Nephron progenitor cell (in vitro differentiated cells): ENCODE data around the gene RRP1B.

ENCODE experiments used
- DNase-seq: peaks from one replicate; pipeline ENCODE4 v3.0.0; 2021
- H3K27ac Mint-ChIP-seq: 2 replicates; pipeline ENCODE4 v1.8.0; 2021; ENCODE audit warnings: mild to moderate bottlenecking, moderate library complexity, mixed read lengths
- H3K27me3 Mint-ChIP-seq: 2 replicates; pipeline ENCODE4 v1.8.0; 2021; ENCODE audit warnings: mild to moderate bottlenecking, low read depth, mixed read lengths; ENCODE audit not compliant: poor library complexity
- H3K36me3 Mint-ChIP-seq: 2 replicates; pipeline ENCODE4 v1.8.0; 2021; ENCODE audit warnings: low read depth, mixed read lengths
- H3K4me1 Mint-ChIP-seq: 2 replicates; pipeline ENCODE4 v1.8.0; 2021; ENCODE audit warnings: mixed read lengths
- H3K4me3 Mint-ChIP-seq: 2 replicates; pipeline ENCODE4 v1.8.0; 2021; ENCODE audit warnings: mild to moderate bottlenecking, moderate library complexity, mixed read lengths
- H3K9me3 Mint-ChIP-seq: 2 replicates; pipeline ENCODE4 v1.8.0; 2021; ENCODE audit warnings: mild to moderate bottlenecking, moderate library complexity, mixed read lengths
- CTCF ChIP-seq: fragments of 200-600 bp; sonication (generic); IDR thresholded peaks from 2 replicates; pipeline ENCODE4 v1.5.0; 2021; ENCODE audit warnings: antibody characterized with exemption

RRP1B gene

GRCh38 chr21:43741423-43742096 is 82.2 kb downstream of the RRP1B start:
- TF ChIP-seq CTCF = no peak
- H3K4me1 Mint-ChIP-seq = peaks cover 36% of the 10 kb centered on the region
- peaks cover 3% of the 10 kb centered on the region for H3K27me3 Mint-ChIP-seq
- no peak overlapping the region for H3K27ac Mint-ChIP-seq
- no peaks in the 10 kb centered on the region for H3K9me3 Mint-ChIP-seq
- H3K36me3 Mint-ChIP-seq = peaks cover 30% of the 10 kb centered on the region
- no peak for DNase-seq
- H3K4me3 Mint-ChIP-seq = peak overlapping the region; percentile 55

DNA sequence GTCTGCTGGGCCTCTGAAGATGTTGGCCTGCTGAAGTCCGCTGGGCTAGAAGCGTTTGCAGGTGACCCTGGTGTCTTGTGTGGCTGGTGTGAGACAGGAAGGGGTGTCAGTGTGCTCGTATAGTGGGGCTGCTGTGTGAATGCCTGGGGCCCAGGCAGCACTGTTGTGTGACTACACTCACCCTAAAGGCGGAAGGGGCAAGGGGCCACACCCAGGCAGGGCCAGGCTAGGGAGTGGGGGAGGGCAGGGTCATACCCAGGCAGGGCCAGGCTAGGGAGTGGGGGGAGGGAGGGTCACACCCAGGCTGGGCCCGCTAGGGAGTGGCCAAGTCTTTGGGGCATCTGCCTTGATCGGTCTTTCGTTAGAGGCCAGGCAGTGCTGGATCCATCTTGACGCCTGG is 84.6 kb downstream of the RRP1B start:
- TF ChIP-seq CTCF = no peak
- H3K36me3 Mint-ChIP-seq = peaks cover 37% of the 10 kb centered on the region
- H3K9me3 Mint-ChIP-seq = no peaks in the 10 kb centered on the region
- no peak overlapping the region for H3K4me3 Mint-ChIP-seq
- peaks cover 25% of the 10 kb centered on the region for H3K4me1 Mint-ChIP-seq
- H3K27me3 Mint-ChIP-seq = peaks cover 3% of the 10 kb centered on the region
- peak overlapping the region; percentile 48 for H3K27ac Mint-ChIP-seq
- no peak for DNase-seq

- Mint-ChIP-seq H3K4me1 (peaks cover 18% of the 10 kb centered on the region), H3K9me3 (no peaks in the 10 kb centered on the region), H3K27ac (no peak overlapping the region), H3K36me3 (peaks cover 37% of the 10 kb centered on the region), H3K27me3 (peaks cover 3% of the 10 kb centered on the region), H3K4me3 (no peak overlapping the region)
- TF ChIP-seq CTCF = no peak
- no peak for DNase-seq
Observed at GRCh38 chr21:43744725-43745124, 85.4 kb downstream of the RRP1B start.
